ENCODE measurements around the gene PRTFDC1. TPM values are rescaled to one million over a fixed set of nuclear protein-coding genes. Genes with fewer than 3 reads are reported as not detected.

The PRTFDC1 gene
- total and polyA plus RNA-seq, 2 of the 8 experiments (the other 6 are each of a cell fraction or from before 2014, with no cell fraction given) = 5.9 to 6.6 TPM

DNA sequence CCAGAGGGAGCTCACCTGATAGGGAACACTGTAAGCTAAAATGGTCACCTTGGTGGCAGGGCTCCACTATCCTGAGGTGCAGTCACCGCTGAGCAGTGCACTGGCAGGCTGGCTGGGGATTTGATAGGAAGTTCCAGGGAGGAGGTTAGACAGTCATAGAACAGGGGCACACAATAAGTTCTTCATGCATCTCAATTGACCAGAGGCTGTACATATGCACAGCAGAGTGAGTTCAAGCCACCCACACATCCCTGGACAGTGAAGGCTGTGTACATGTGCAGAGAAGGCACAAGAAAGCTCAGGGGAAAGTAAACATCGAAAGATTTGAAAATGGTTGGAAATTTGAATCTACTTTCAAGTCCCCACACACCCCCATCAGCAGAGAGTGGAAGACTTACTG lies 13.9 kb downstream of the PRTFDC1 start:
- Histone ChIP-seq H3K4me2 (ENCODE audit: insufficient read depth in 1 of 2, low read depth in 2 of 2, low read length in 2 of 2) (no peak overlapping the region), H3K23ac (ENCODE audit: insufficient read length) (no peak overlapping the region), H3K4me3 (ENCODE audit: extremely low read depth in 1 of 4, insufficient read depth in 2 of 4, low read depth in 3 of 4, low read length in 4 of 4) (no peak overlapping the region), H2BK5ac (ENCODE audit: low read depth, low read length) (no peak overlapping the region), H2AK5ac (ENCODE audit: low read depth, low read length) (no peak overlapping the region), H3K27me3 (replicated peaks in 1 of 4; ENCODE audit: control insufficient read depth in 3 of 4, extremely low read depth in 1 of 4, insufficient read depth in 3 of 4, low read length in 3 of 4) (no peaks in the 10 kb centered on the region), H3K79me1 (ENCODE audit: low read depth, low read length) (no peaks in the 10 kb centered on the region), H3K56ac (replicated peaks; ENCODE audit: insufficient read length, low read depth, low read length) (no peak overlapping the region), H2BK120ac (replicated peaks; ENCODE audit: low read depth, low read length) (no peak overlapping the region), H3K9me3 (ENCODE audit: insufficient read depth in 2 of 2, low read depth in 1 of 2, low read length in 1 of 2) (no peaks in the 10 kb centered on the region), H3K27ac (ENCODE audit: low read depth, low read length) (no peak overlapping the region), H3K4ac (replicated peaks; ENCODE audit: insufficient read length, low read depth, low read length) (no peak overlapping the region), H4K5ac (ENCODE audit: insufficient read length, low read depth, low read length) (no peak overlapping the region), H3K9ac (replicated peaks in 1 of 4; ENCODE audit: extremely low read depth in 1 of 4, low read depth in 3 of 4, low read length in 3 of 4) (no peak overlapping the region), H2BK12ac (ENCODE audit: low read depth, low read length) (no peak overlapping the region), H3K23me2 (ENCODE audit: low read depth, low read length) (no peaks in the 10 kb centered on the region), H3K79me2 (ENCODE audit: control insufficient read depth in 1 of 2, insufficient read depth in 2 of 2, low read length in 2 of 2) (no peaks in the 10 kb centered on the region), H3K14ac (ENCODE audit: insufficient read length) (no peak overlapping the region), H2BK15ac (ENCODE audit: low read length) (no peak overlapping the region), H3K36me3 (ENCODE audit: control insufficient read depth in 2 of 4, insufficient read depth in 4 of 4, low read length in 3 of 4) (no peaks in the 10 kb centered on the region), H3K18ac (ENCODE audit: extremely low read depth, low read length) (no peak overlapping the region), H4K20me1 (replicated peaks in 1 of 2; ENCODE audit: control insufficient read depth in 1 of 2, insufficient read depth in 2 of 2, low read length in 2 of 2) (no peaks in the 10 kb centered on the region), H3K4me1 (replicated peaks in 1 of 4; ENCODE audit: control insufficient read depth in 3 of 4, insufficient read depth in 4 of 4, low read length in 3 of 4) (no peaks in the 10 kb centered on the region), H2BK20ac (ENCODE audit: low read length) (no peak overlapping the region), H2AFZ (ENCODE audit: low read length) (no peak overlapping the region), H4K8ac (ENCODE audit: extremely low read depth, insufficient read depth, low read length) (no peak overlapping the region), H4K91ac (replicated peaks; ENCODE audit: insufficient read length, low read length) (no peak overlapping the region)
- DNase-seq (ENCODE audit: low read depth in 1 of 2, low spot score in 2 of 2) (no peak), FAIRE-seq (no peak)
- WGBS, 2 experiments (ENCODE audit: extremely low coverage in 1 of 2, insufficient coverage in 1 of 2, insufficient read length in 1 of 2, insufficient replicate concordance in 2 of 2, low coverage in 1 of 2, low lambda C conversion rate in 2 of 2, missing lambda C conversion rate in 1 of 2) = 85% methylated on average over 2 of the region's 2 CpGs; no CpG with 5 or more reads in 1 of the 2 experiments
- ChIA-PET POLR2A (ENCODE audit: partially characterized antibody) (interaction anchor here (1.8 kb wide), 1 partner anchor 13 kb away, joined by 8 read pairs; the partner anchor contains the start of gene PRTFDC1), CTCF (ENCODE audit: partially characterized antibody) (interaction anchor here (2.4 kb wide), 1 partner anchor 32 kb away, joined by 9 read pairs; no protein-coding TSS in a partner anchor)
- TF ChIP-seq CHD1 (IDR thresholded peaks at IDR 0.05; ENCODE audit: low read depth, low read length) (no peak), GTF2F1 (IDR thresholded peaks at IDR 0.05; ENCODE audit: borderline replicate concordance, low read depth, low read length) (no peak), ATF3 (IDR thresholded peaks at IDR 0.05; ENCODE audit: insufficient read depth, low read depth, low read length) (no peak), POLR2AphosphoS5 (IDR thresholded peaks at IDR 0.05; ENCODE audit: low read depth, low read length) (no peak), TCF12 (IDR thresholded peaks at IDR 0.05; ENCODE audit: low read depth, low read length) (no peak), POU5F1 (IDR thresholded peaks at IDR 0.05; ENCODE audit: low read depth, low read length) (no peak), TAF1 (IDR thresholded peaks at IDR 0.05; ENCODE audit: low read depth, low read length) (no peak), MAFK (IDR thresholded peaks at IDR 0.05; ENCODE audit: low read depth, low read length) (no peak), CREB1 (IDR thresholded peaks at IDR 0.05) (no peak), KDM4A (IDR thresholded peaks at IDR 0.05; ENCODE audit: low read depth, low read length, severe bottlenecking) (no peak), PHF8 (conservative IDR thresholded peaks at IDR 0.05; ENCODE audit: low read depth, low read length) (no peak), HDAC6 (IDR thresholded peaks at IDR 0.05; ENCODE audit: low read depth, low read length) (no peak), SP2 (IDR thresholded peaks at IDR 0.05; ENCODE audit: low read length) (no peak), CHD2 (IDR thresholded peaks at IDR 0.05; ENCODE audit: low read length) (no peak), SAP30 (IDR thresholded peaks at IDR 0.05; ENCODE audit: insufficient read depth, insufficient replicate concordance, low read length) (no peak)

Data from H1 (cell line).